Prostate gland (tissue), 2 donors: ENCODE data around the gene SAMM50. TPM values are rescaled to one million over a fixed set of nuclear protein-coding genes. Genes with fewer than 3 reads are reported as not detected.

Experiments
- DNase-seq: peaks from one replicate; pipeline ENCODE4 v3.0.0-alpha.2; 2019; ENCODE audit warnings: low spot score
- H3K27ac ChIP-seq, 2 donors: fragments of 200-600 bp; sonication (generic); 2 replicates each; pipeline ENCODE4 v1.5.1; 2017 to 2019
- H3K27me3 ChIP-seq: fragments of 200-600 bp; sonication (generic); replicated peaks from 2 replicates; pipeline ENCODE4 v1.5.1; 2019; ENCODE audit not compliant: insufficient read depth
- H3K36me3 ChIP-seq, 2 donors: fragments of 200-600 bp; sonication (generic); 1 replicate in 1 of 2; 2 replicates in 1 of 2; pipeline versions ENCODE4 v1.5.1 to v1.8.1; 2017 to 2019
- H3K4me1 ChIP-seq: fragments of 200-600 bp; sonication (generic); replicated peaks from 2 replicates; pipeline ENCODE4 v1.5.1; 2019
- H3K4me3 ChIP-seq, 2 donors: fragments of 200-600 bp; sonication (generic); 2 replicates each; pipeline ENCODE4 v1.5.1; 2017 to 2019
- H3K9me3 ChIP-seq: fragments of 200-600 bp; sonication (generic); 2 replicates; pipeline ENCODE4 v1.5.1; 2017
- CTCF ChIP-seq, 4 experiments: fragments of 200-600 bp in 2 of 4; fragments of 450-650 bp in 2 of 4; sonication (generic) in 2 of 4; IDR thresholded peaks; 1 replicate in 3 of 4; 2 replicates in 1 of 4; pipeline ENCODE4 v1.5.1; 2016 to 2019; ENCODE audit warnings: antibody characterized with exemption in 4 of 4, mild to moderate bottlenecking in 2 of 4, moderate library complexity in 2 of 4
- POLR2A ChIP-seq: fragments of 450-650 bp; IDR thresholded peaks from one replicate; pipeline ENCODE4 v1.6.1; 2016; ENCODE audit warnings: antibody characterized with exemption, mild to moderate bottlenecking
- POLR2AphosphoS5 ChIP-seq: sonication (generic); formaldehyde crosslinking; IDR thresholded peaks from one replicate; pipeline ENCODE4 v1.6.1; 2017; ENCODE audit warnings: antibody characterized with exemption
- WGBS: methylation state at CpG from one replicate; pipeline ENCODE4 v1.1.5; 2018; 5-methylcytosine and 5-hydroxymethylcytosine counted together
- intact Hi-C: fragments of 100-400 bp; cut with DNase I; formaldehyde crosslinking; loops from one replicate; pipeline ENCODE4 v1.14.2; 2022
- total RNA-seq, 2 donors: library from RNA; depleted of rRNA; stranded (reverse); fragments of >200 nt; gene quantifications; one replicate each; pipeline ENCODE4 v1.1.0, GENCODE V29; 2016

Gene SAMM50
- total RNA-seq, 2 donors from 2014 or later: 32.3 to 43.2 TPM

- intact Hi-C loops: no loop called here
- H3K36me3 ChIP-seq: no peaks in the 10 kb centered on the region
- H3K9me3 ChIP-seq: no peaks in the 10 kb centered on the region
- H3K27ac ChIP-seq: no peak overlapping the region
- DNase-seq: no peak
- no peaks in the 10 kb centered on the region for H3K27me3 ChIP-seq
- WGBS: 88% methylated on average over 11 of the region's 11 CpGs
- no peak for TF ChIP-seq CTCF (IDR thresholded peaks at IDR 0.05)
- TF ChIP-seq POLR2AphosphoS5: no peak
- no peak for TF ChIP-seq POLR2A
- no peaks in the 10 kb centered on the region for H3K4me1 ChIP-seq
- H3K4me3 ChIP-seq: no peak overlapping the region
These were observed 47.1 kb downstream of the SAMM50 start for GRCh38 chr22:44002324-44002723.

GRCh38 chr22:44002997-44003396 lies 47.8 kb downstream of the SAMM50 start:
- no peaks in the 10 kb centered on the region for H3K27me3 ChIP-seq

GRCh38 chr22:44003405-44004103 lies 48.3 kb downstream of the SAMM50 start:
- Histone ChIP-seq H3K36me3 (no peaks in the 10 kb centered on the region), H3K4me1 (no peaks in the 10 kb centered on the region), H3K27me3 (no peaks in the 10 kb centered on the region), H3K4me3 (no peak overlapping the region), H3K9me3 (no peaks in the 10 kb centered on the region), H3K27ac (no peak overlapping the region)
- intact Hi-C loops: no loop called here
- WGBS: 76% methylated on average over 7 of the region's 7 CpGs
- TF ChIP-seq POLR2A: no peak
- TF ChIP-seq CTCF (IDR thresholded peaks at IDR 0.05): no peak
- no peak for TF ChIP-seq POLR2AphosphoS5
- no peak for DNase-seq

More at GRCh38 chr22:44002997-44003396, 47.8 kb downstream of the SAMM50 start:
- no peak for TF ChIP-seq POLR2A
- TF ChIP-seq CTCF (IDR thresholded peaks at IDR 0.05): no peak
- no peak for TF ChIP-seq POLR2AphosphoS5
- 88% methylated on average over 8 of the region's 8 CpGs for WGBS
- Histone ChIP-seq H3K27ac (no peak overlapping the region), H3K36me3 (no peaks in the 10 kb centered on the region), H3K9me3 (no peaks in the 10 kb centered on the region), H3K4me3 (no peak overlapping the region), H3K4me1 (no peaks in the 10 kb centered on the region)
- DNase-seq: no peak
- intact Hi-C loops: no loop called here

GRCh38 chr22:44004104-44004460 lies 48.8 kb downstream of the SAMM50 start:
- 87% methylated on average over 7 of the region's 7 CpGs for WGBS
- H3K4me3 ChIP-seq: no peak overlapping the region
- no peaks in the 10 kb centered on the region for H3K27me3 ChIP-seq
- no peaks in the 10 kb centered on the region for H3K9me3 ChIP-seq
- H3K4me1 ChIP-seq: no peaks in the 10 kb centered on the region
- no peak overlapping the region for H3K27ac ChIP-seq
- no peak for DNase-seq
- intact Hi-C loops: no loop called here
- no peaks in the 10 kb centered on the region for H3K36me3 ChIP-seq
- TF ChIP-seq POLR2A (no peak), CTCF (IDR thresholded peaks at IDR 0.05) (no peak), POLR2AphosphoS5 (no peak)

DNA sequence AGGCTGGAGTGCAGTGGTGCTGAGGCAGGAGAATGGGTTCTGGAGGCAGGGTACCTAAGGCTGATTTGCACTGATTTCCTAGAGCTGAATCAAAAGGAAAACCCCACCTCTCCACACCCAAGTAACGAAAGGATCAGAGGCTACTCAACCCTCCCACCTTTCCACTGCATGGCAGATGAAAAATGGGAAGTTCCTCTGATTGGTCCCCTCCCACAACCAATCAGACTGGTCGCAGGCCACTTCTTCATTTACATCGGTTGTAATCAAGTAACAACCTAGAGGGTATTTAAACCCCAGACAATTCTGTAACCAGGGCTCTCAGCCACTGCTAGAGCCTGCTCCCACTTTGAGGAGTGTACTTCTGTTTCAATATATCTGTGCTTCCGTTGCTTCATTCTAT lies 50.3 kb downstream of the SAMM50 start:
- H3K27ac ChIP-seq: no peak overlapping the region
- WGBS: 97% methylated on average over 4 of the region's 4 CpGs
- no peaks in the 10 kb centered on the region for H3K36me3 ChIP-seq
- TF ChIP-seq POLR2AphosphoS5 (no peak), CTCF (IDR thresholded peaks at IDR 0.05) (no peak), POLR2A (no peak)
- no peak for DNase-seq
- intact Hi-C loops: no loop called here
- H3K4me3 ChIP-seq: no peak overlapping the region
- no peaks in the 10 kb centered on the region for H3K27me3 ChIP-seq
- no peaks in the 10 kb centered on the region for H3K4me1 ChIP-seq
- H3K9me3 ChIP-seq: no peaks in the 10 kb centered on the region
